Measurements from ENCODE around the gene ZNF410. TPM values are rescaled to one million over a fixed set of nuclear protein-coding genes. Genes with fewer than 3 reads are reported as not detected.

ZNF410 gene
- total RNA-seq, 1 experiment from 2014 or later, result 21.0 TPM

- TF ChIP-seq PRDM15 (CRISPR knock-in tag; IDR thresholded peaks at IDR 0.05) (peak; percentile 57; the same call in 1 of the 2 replicates), PRRX2 (CRISPR knock-in tag; IDR thresholded peaks at IDR 0.05) (no peak), KAT7 (CRISPR knock-in tag; IDR thresholded peaks at IDR 0.05; ENCODE audit: borderline replicate concordance) (no peak), USF2 (CRISPR knock-in tag; IDR thresholded peaks at IDR 0.05) (no peak), TEAD1 (CRISPR knock-in tag; IDR thresholded peaks at IDR 0.05) (0 out of 2 replicates have a peak, but pooled peaks have one; percentile 13), NFE2L1 (CRISPR knock-in tag; IDR thresholded peaks at IDR 0.05) (0 out of 2 replicates have a peak, but pooled peaks have one; percentile 11), ARID4B (CRISPR knock-in tag; IDR thresholded peaks at IDR 0.05; ENCODE audit: borderline replicate concordance) (no peak; the same call in 1 of the 2 replicates), FOXJ3 (CRISPR knock-in tag; IDR thresholded peaks at IDR 0.05; ENCODE audit: borderline replicate concordance) (no peak), PREB (CRISPR knock-in tag; IDR thresholded peaks at IDR 0.05; ENCODE audit: borderline replicate concordance) (0 out of 2 replicates have a peak, but pooled peaks have one; percentile 29), E2F5 (CRISPR knock-in tag; IDR thresholded peaks at IDR 0.05) (no peak), CREM (CRISPR knock-in tag; IDR thresholded peaks at IDR 0.05) (no peak; the same call in 1 of the 2 replicates), FOXK1 (CRISPR knock-in tag; IDR thresholded peaks at IDR 0.05) (peak; percentile 85; the same call in 1 of the 2 replicates), ATF3 (CRISPR knock-in tag; conservative IDR thresholded peaks at IDR 0.05) (no peak), CBFB (CRISPR knock-in tag; IDR thresholded peaks at IDR 0.05; ENCODE audit: low read depth) (no peak), SP1 (CRISPR knock-in tag; conservative IDR thresholded peaks at IDR 0.05) (peak; percentile 78), MAX (CRISPR knock-in tag; IDR thresholded peaks at IDR 0.05) (peak; percentile 82), FOXP1 (CRISPR knock-in tag; IDR thresholded peaks at IDR 0.05; ENCODE audit: borderline replicate concordance) (peak; percentile 71), GABPB1 (CRISPR knock-in tag; IDR thresholded peaks at IDR 0.05) (no peak; the same call in none of the 2 replicates), IRF1 (CRISPR knock-in tag; IDR thresholded peaks at IDR 0.05) (no peak; the same call in 1 of the 2 replicates), ESRRA (CRISPR knock-in tag; IDR thresholded peaks at IDR 0.05; ENCODE audit: borderline replicate concordance) (peak; percentile 82), TEAD4 (CRISPR knock-in tag; IDR thresholded peaks at IDR 0.05) (0 out of 2 replicates have a peak, but pooled peaks have one; percentile 52), ZNF121 (CRISPR knock-in tag; IDR thresholded peaks at IDR 0.05) (0 out of 2 replicates have a peak, but pooled peaks have one; percentile 35)
Measured at GRCh38 chr14:73949752-73950734, 63.4 kb downstream of the ZNF410 start, which contains the start of the genes COQ6 and FAM161B (continued).

Data from WTC11 (cell line).